H1 (cell line): ENCODE results near the gene NETO2. TPM values are rescaled to one million over a fixed set of nuclear protein-coding genes. Genes with fewer than 3 reads are reported as not detected.
"Not testable (repeated sequence)": the region's sequence is repeated elsewhere in the genome, so short reads cannot be mapped to it uniquely, and the experiment has no call there.

Experiments used
- CTCF ChIA-PET: fragments of 300-600 bp; sonication (Branson Sonifier 250); formaldehyde crosslinking; loops from one replicate; lab custom pipeline; 2021; ENCODE audit not compliant: partially characterized antibody; lab: Charles Lee
- POLR2A ChIA-PET: fragments of 300-600 bp; sonication (Branson Sonifier 250); formaldehyde crosslinking; loops from one replicate; lab custom pipeline; 2021; ENCODE audit warnings: inconsistent platforms; ENCODE audit not compliant: partially characterized antibody; lab: Charles Lee
- DNase-seq, 2 experiments: peaks; one replicate each; pipeline versions ENCODE4 v3.0.0 to v3.0.0-alpha.2; 2010 to 2022; ENCODE audit warnings: low spot score in 2 of 2, low read depth in 1 of 2, mixed read lengths in 1 of 2
- FAIRE-seq: peaks from 2 replicates; lab custom pipeline; 2011; peaks lifted over from hg19 to GRCh38; lab: Jason Lieb, UNC
- H2AFZ ChIP-seq: 2 replicates; pipeline ENCODE4 v1.8.1; 2012; ENCODE audit warnings: low read length, inconsistent platforms
- H2AK5ac ChIP-seq: 2 replicates; pipeline ENCODE4 v1.6.1; 2013; ENCODE audit warnings: low read depth, low read length
- H2BK120ac ChIP-seq: replicated peaks from 2 replicates; pipeline ENCODE3; 2013; ENCODE audit warnings: low read depth, low read length, inconsistent platforms
- H2BK12ac ChIP-seq: 2 replicates; pipeline ENCODE4 v1.6.1; 2013; ENCODE audit warnings: low read depth, low read length
- H2BK15ac ChIP-seq: 2 replicates; pipeline ENCODE4 v1.6.1; 2013; ENCODE audit warnings: low read length
- H2BK20ac ChIP-seq: 2 replicates; pipeline ENCODE4 v1.6.1; 2013; ENCODE audit warnings: low read length
- H2BK5ac ChIP-seq: 2 replicates; pipeline ENCODE4 v1.6.1; 2013; ENCODE audit warnings: low read depth, low read length
- H3K14ac ChIP-seq: 2 replicates; pipeline ENCODE4 v1.6.1; 2013; ENCODE audit warnings: inconsistent platforms; ENCODE audit not compliant: insufficient read length
- H3K18ac ChIP-seq: 2 replicates; pipeline ENCODE4 v1.6.1; 2013; ENCODE audit warnings: low read length; ENCODE audit errors: extremely low read depth
- H3K23ac ChIP-seq: 2 replicates; pipeline ENCODE4 v1.6.1; 2013; ENCODE audit warnings: inconsistent platforms; ENCODE audit not compliant: insufficient read length
- H3K23me2 ChIP-seq: 2 replicates; pipeline ENCODE4 v1.6.1; 2013; ENCODE audit warnings: low read depth, low read length
- H3K27ac ChIP-seq: 2 replicates; pipeline ENCODE4 v1.6.1; 2011; ENCODE audit warnings: low read depth, low read length, inconsistent platforms
- H3K27me3 ChIP-seq, 4 experiments: replicated peaks in 1 of 4; 1 replicate in 1 of 4; 2 replicates in 3 of 4; pipeline versions ENCODE4 v1.6.1 to v1.8.1; 2011 to 2013; ENCODE audit warnings: low read length in 3 of 4, mild to moderate bottlenecking in 3 of 4, inconsistent platforms in 2 of 4, mixed read lengths in 2 of 4, moderate library complexity in 1 of 4; ENCODE audit not compliant: control insufficient read depth in 3 of 4, insufficient read depth in 3 of 4; ENCODE audit errors: extremely low read depth in 1 of 4
- H3K36me3 ChIP-seq, 4 experiments: 2 replicates each; pipeline versions ENCODE4 v1.6.1 to v1.8.1; 2011 to 2013; ENCODE audit warnings: mild to moderate bottlenecking in 4 of 4, low read length in 3 of 4, moderate library complexity in 2 of 4, control low read depth in 1 of 4, inconsistent platforms in 1 of 4; ENCODE audit not compliant: insufficient read depth in 4 of 4, control insufficient read depth in 2 of 4
- H3K4ac ChIP-seq: replicated peaks from 2 replicates; pipeline ENCODE3; 2013; ENCODE audit warnings: low read length, low read depth, mixed read lengths, inconsistent platforms; ENCODE audit not compliant: insufficient read length
- H3K4me1 ChIP-seq, 4 experiments: replicated peaks in 1 of 4; 1 replicate in 1 of 4; 2 replicates in 3 of 4; pipeline versions ENCODE4 v1.6.1 to v1.8.1; 2011 to 2013; ENCODE audit warnings: low read length in 3 of 4, inconsistent platforms in 2 of 4, mixed read lengths in 1 of 4; ENCODE audit not compliant: insufficient read depth in 4 of 4, control insufficient read depth in 3 of 4
- H3K4me2 ChIP-seq, 2 experiments: 2 replicates each; pipeline versions ENCODE4 v1.6.1 to v1.8.1; 2011 to 2013; ENCODE audit warnings: low read depth in 2 of 2, low read length in 2 of 2, control low read depth in 1 of 2, inconsistent platforms in 1 of 2, mild to moderate bottlenecking in 1 of 2; ENCODE audit not compliant: insufficient read depth in 1 of 2
- H3K4me3 ChIP-seq, 4 experiments: fragments of 200-600, 300-600 bp in 1 of 4; sonication (generic), shearing (Covaris generic), sonication (Bioruptor Twin) in 1 of 4; 2 replicates each; pipeline versions ENCODE4 v1.5.1 to v1.8.1; 2011 to 2016; ENCODE audit warnings: low read length in 4 of 4, low read depth in 3 of 4, control low read depth in 2 of 4, inconsistent platforms in 2 of 4, mild to moderate bottlenecking in 2 of 4, mixed read lengths in 1 of 4, moderate library complexity in 1 of 4; ENCODE audit not compliant: insufficient read depth in 2 of 4; ENCODE audit errors: extremely low read depth in 1 of 4
- H3K56ac ChIP-seq: replicated peaks from 2 replicates; pipeline ENCODE3; 2013; ENCODE audit warnings: low read depth, mild to moderate bottlenecking, mixed read lengths, low read length, inconsistent platforms; ENCODE audit not compliant: insufficient read length
- H3K79me1 ChIP-seq: 2 replicates; pipeline ENCODE4 v1.6.1; 2013; ENCODE audit warnings: low read depth, low read length, control low read depth
- H3K79me2 ChIP-seq, 2 experiments: 2 replicates each; pipeline versions ENCODE4 v1.6.1 to v1.8.1; 2012 to 2013; ENCODE audit warnings: low read length in 2 of 2, mild to moderate bottlenecking in 2 of 2, inconsistent platforms in 1 of 2; ENCODE audit not compliant: insufficient read depth in 2 of 2, control insufficient read depth in 1 of 2
- H3K9ac ChIP-seq, 4 experiments: replicated peaks in 1 of 4; 1 replicate in 1 of 4; 2 replicates in 3 of 4; pipeline versions ENCODE4 v1.6.1 to v1.8.1; 2011 to 2013; ENCODE audit warnings: low read depth in 3 of 4, low read length in 3 of 4, control low read depth in 2 of 4, mild to moderate bottlenecking in 2 of 4, moderate library complexity in 2 of 4, inconsistent platforms in 1 of 4; ENCODE audit errors: extremely low read depth in 1 of 4
- H3K9me3 ChIP-seq, 2 experiments: 2 replicates each; pipeline versions ENCODE4 v1.6.1 to v1.8.1; 2012 to 2013; ENCODE audit warnings: mild to moderate bottlenecking in 2 of 2, moderate library complexity in 2 of 2, control low read depth in 1 of 2, inconsistent platforms in 1 of 2, low read depth in 1 of 2, low read length in 1 of 2, mixed read lengths in 1 of 2; ENCODE audit not compliant: insufficient read depth in 2 of 2
- H4K20me1 ChIP-seq, 2 experiments: replicated peaks in 1 of 2; 2 replicates each; pipeline versions ENCODE3 to v1.8.1; 2011 to 2013; ENCODE audit warnings: inconsistent platforms in 2 of 2, low read length in 2 of 2, mild to moderate bottlenecking in 1 of 2; ENCODE audit not compliant: insufficient read depth in 2 of 2, control insufficient read depth in 1 of 2
- H4K5ac ChIP-seq: 2 replicates; pipeline ENCODE4 v1.6.1; 2013; ENCODE audit warnings: low read length, low read depth, mixed read lengths, inconsistent platforms; ENCODE audit not compliant: insufficient read length
- H4K8ac ChIP-seq: 2 replicates; pipeline ENCODE4 v1.8.0; 2013; ENCODE audit warnings: mild to moderate bottlenecking, moderate library complexity, low read length, inconsistent platforms; ENCODE audit not compliant: insufficient read depth; ENCODE audit errors: extremely low read depth
- H4K91ac ChIP-seq: replicated peaks from 2 replicates; pipeline ENCODE3; 2013; ENCODE audit warnings: low read length, mixed read lengths, inconsistent platforms; ENCODE audit not compliant: insufficient read length
- whole genome bisulfite sequencing, 2 experiments: shearing (Covaris generic) in 1 of 2; methylation state at CpG; one replicate each; pipeline versions ENCODE4 v1.1.6 to v1.1.7; 2013 to 2015; ENCODE audit warnings: low lambda C conversion rate in 2 of 2, mixed read lengths in 2 of 2, inconsistent platforms in 1 of 2, low coverage in 1 of 2, missing lambda C conversion rate in 1 of 2; ENCODE audit not compliant: insufficient replicate concordance in 2 of 2, insufficient coverage in 1 of 2, insufficient read length in 1 of 2; ENCODE audit errors: extremely low coverage in 1 of 2, missing lambda C conversion rate in 1 of 2; 5-methylcytosine and 5-hydroxymethylcytosine counted together
- polyA plus RNA-seq, 7 experiments: library from polyadenylated mRNA; depleted of rRNA in 3 of 7; stranded (reverse) in 5 of 7; unstranded in 2 of 7; fragments of >200 nt in 5 of 7; fragments of 200-250 nt in 2 of 7; gene quantifications; 1 replicate in 5 of 7; 2 replicates in 1 of 7; 4 replicates in 1 of 7; pipeline versions ENCODE4 v1.2.1 to v1.2.3, GENCODE V29; 2011 to 2013; ENCODE audit warnings: missing spikeins in 2 of 7, mixed read lengths in 2 of 7
- total RNA-seq: library from RNA; stranded (reverse); fragmentation: NEBNext Ultra II Directional; extraction: Animal tissue kit (Norgen Biotek cat#: 25700); gene quantifications from 2 replicates; pipeline ENCODE4 v1.2.1, GENCODE V29; 2021

Gene NETO2
- total and polyA plus RNA-seq, 2 of the 8 experiments (the other 6 are each of a cell fraction or from before 2014, with no cell fraction given) = 9.4 to 12.5 TPM

- POLR2A ChIA-PET = interaction anchor here (0.8 kb wide), 1 partner anchor 10 kb away, joined by 3 read pairs; no protein-coding TSS in a partner anchor
- H3K4me2 ChIP-seq, H3K56ac ChIP-seq, H3K14ac ChIP-seq, H3K23ac ChIP-seq, H2BK12ac ChIP-seq, H3K4me3 ChIP-seq, H4K5ac ChIP-seq, H2BK15ac ChIP-seq, H2BK5ac ChIP-seq, DNase-seq, H4K20me1 ChIP-seq, H3K23me2 ChIP-seq, H3K36me3 ChIP-seq, H2BK120ac ChIP-seq, H2AK5ac ChIP-seq, FAIRE-seq, H3K4ac ChIP-seq, H4K8ac ChIP-seq, H3K27me3 ChIP-seq, H3K79me2 ChIP-seq, H3K4me1 ChIP-seq, H3K9ac ChIP-seq, H2AFZ ChIP-seq, H3K79me1 ChIP-seq, H3K27ac ChIP-seq, H4K91ac ChIP-seq, H2BK20ac ChIP-seq, H3K18ac ChIP-seq, CTCF ChIA-PET: not testable (repeated sequence)
- 94% methylated on average over 9 of the region's 9 CpGs; no CpG with 5 or more reads in 1 of the 2 experiments for WGBS, 2 experiments
- peaks cover 12 to 13% of the 10 kb centered on the region in 2 experiments; a peak in 3 of 4 replicates for H3K9me3 ChIP-seq
Measured at GRCh38 chr16:47152501-47152900, 8.8 kb upstream of the NETO2 start.
